NCI-H2107 (cell line): ENCODE measurements around the gene LSM3.

Experiments used
- DNase-seq: peaks from one replicate; lab custom pipeline; 2025; lab: John Stamatoyannopoulos, UW

The LSM3 gene

GRCh38 chr3:14143271-14144225 is 35.1 kb upstream of the LSM3 start:
- no peak for DNase-seq

GRCh38 chr3:14144423-14145075 is 34.1 kb upstream of the LSM3 start:
- peak; percentile 51 for DNase-seq

- no peak for DNase-seq
Measured at GRCh38 chr3:14145236-14145635, 33.4 kb upstream of the LSM3 start.

GRCh38 chr3:14145670-14146380 is 32.8 kb upstream of the LSM3 start:
- no peak for DNase-seq

- no peak for DNase-seq
Measured at GRCh38 chr3:14146381-14147065, 32.1 kb upstream of the LSM3 start.

GRCh38 chr3:14147066-14147435 is 31.6 kb upstream of the LSM3 start:
- DNase-seq = no peak

- DNase-seq = no peak
Measured at GRCh38 chr3:14147617-14148016, 31.0 kb upstream of the LSM3 start.

GRCh38 chr3:14148041-14148985 is 30.3 kb upstream of the LSM3 start:
- no peak for DNase-seq

GRCh38 chr3:14150078-14150477 is 28.5 kb upstream of the LSM3 start:
- DNase-seq = no peak

GRCh38 chr3:14150491-14151230 is 28.0 kb upstream of the LSM3 start:
- DNase-seq = no peak

GRCh38 chr3:14151471-14152083 is 27.0 kb upstream of the LSM3 start:
- DNase-seq = no peak

- no peak for DNase-seq
Measured at GRCh38 chr3:14152233-14152962, 26.2 kb upstream of the LSM3 start.

GRCh38 chr3:14152963-14153355 is 25.7 kb upstream of the LSM3 start:
- no peak for DNase-seq

GRCh38 chr3:14153663-14154062 is 25.0 kb upstream of the LSM3 start:
- DNase-seq = no peak

- no peak for DNase-seq
Measured at GRCh38 chr3:14154276-14154675, 24.3 kb upstream of the LSM3 start.

- no peak for DNase-seq
Measured at GRCh38 chr3:14154895-14155440, 23.6 kb upstream of the LSM3 start.

GRCh38 chr3:14156201-14156600 is 22.4 kb upstream of the LSM3 start:
- no peak for DNase-seq

- no peak for DNase-seq
Measured at GRCh38 chr3:14156843-14157561, 21.6 kb upstream of the LSM3 start.
